Skin epidermis (tissue), 12 donors: ENCODE measurements around the gene IMMP2L.

Experiments
- H3K27ac ChIP-seq, 21 experiments: fragments of 200-600 bp; sonication (generic) in 11 of 21; one replicate each; pipeline ENCODE4 v1.5.0; 2020; ENCODE audit warnings: mild to moderate bottlenecking in 3 of 21, inconsistent platforms in 2 of 21, moderate library complexity in 2 of 21
- H3K4me3 ChIP-seq, 7 experiments: fragments of 200-600 bp; sonication (generic) in 2 of 7; one replicate each; pipeline ENCODE4 v1.5.0; 2020; ENCODE audit warnings: inconsistent platforms in 2 of 7, mild to moderate bottlenecking in 2 of 7, moderate library complexity in 1 of 7

Gene IMMP2L

GRCh38 chr7:111140091-111140865, 422.0 kb downstream of the IMMP2L start:
- Histone ChIP-seq H3K27ac (no peak overlapping the region), H3K4me3 (no peak overlapping the region)

- Histone ChIP-seq H3K27ac (peak overlapping the region in 10 of 21 experiments; percentile 4 to 81 (median 64)), H3K4me3 (no peak overlapping the region)
These were observed 423.7 kb downstream of the IMMP2L start for GRCh38 chr7:111138586-111138985.

GRCh38 chr7:111138193-111138569, 424.1 kb downstream of the IMMP2L start:
- H3K4me3 ChIP-seq, result no peak overlapping the region
- peak overlapping the region in 13 of 21 experiments; percentile 4 to 81 (median 64) for H3K27ac ChIP-seq

- Histone ChIP-seq H3K4me3 (no peak overlapping the region), H3K27ac (peak overlapping the region in 15 of 21 experiments; percentile 4 to 81 (median 63))
These were observed 424.7 kb downstream of the IMMP2L start for GRCh38 chr7:111137296-111138192.

- no peak overlapping the region for H3K4me3 ChIP-seq
- no peak overlapping the region for H3K27ac ChIP-seq
These were observed 429.5 kb downstream of the IMMP2L start for GRCh38 chr7:111132833-111133232.

GRCh38 chr7:111129435-111129834, 432.9 kb downstream of the IMMP2L start:
- Histone ChIP-seq H3K4me3 (no peak overlapping the region), H3K27ac (no peak overlapping the region)

- Histone ChIP-seq H3K4me3 (no peak overlapping the region), H3K27ac (no peak overlapping the region)
These were observed 435.3 kb downstream of the IMMP2L start for GRCh38 chr7:111126987-111127386.

GRCh38 chr7:111115966-111116365, 446.3 kb downstream of the IMMP2L start:
- no peak overlapping the region for H3K4me3 ChIP-seq
- no peak overlapping the region for H3K27ac ChIP-seq

GRCh38 chr7:111113263-111114017, 448.9 kb downstream of the IMMP2L start:
- no peak overlapping the region for H3K27ac ChIP-seq
- no peak overlapping the region for H3K4me3 ChIP-seq

GRCh38 chr7:111112439-111112838, 449.9 kb downstream of the IMMP2L start:
- no peak overlapping the region for H3K4me3 ChIP-seq
- no peak overlapping the region for H3K27ac ChIP-seq

GRCh38 chr7:111108496-111108895, 453.8 kb downstream of the IMMP2L start:
- Histone ChIP-seq H3K4me3 (no peak overlapping the region), H3K27ac (no peak overlapping the region)

- no peak overlapping the region for H3K27ac ChIP-seq
- no peak overlapping the region for H3K4me3 ChIP-seq
These were observed 454.3 kb downstream of the IMMP2L start for GRCh38 chr7:111108000-111108399.

GRCh38 chr7:111107579-111107978, 454.7 kb downstream of the IMMP2L start:
- Histone ChIP-seq H3K27ac (no peak overlapping the region), H3K4me3 (no peak overlapping the region)

GRCh38 chr7:111105269-111105668, 457.0 kb downstream of the IMMP2L start:
- H3K4me3 ChIP-seq, result no peak overlapping the region
- H3K27ac ChIP-seq, result no peak overlapping the region

GRCh38 chr7:111104710-111105109, 457.6 kb downstream of the IMMP2L start:
- Histone ChIP-seq H3K4me3 (no peak overlapping the region), H3K27ac (no peak overlapping the region)

GRCh38 chr7:111103678-111104274, 458.5 kb downstream of the IMMP2L start:
- H3K27ac ChIP-seq, result peak overlapping the region in 1 of 21 experiments; percentile 11
- no peak overlapping the region for H3K4me3 ChIP-seq

GRCh38 chr7:111103136-111103535, 459.2 kb downstream of the IMMP2L start:
- H3K4me3 ChIP-seq, result no peak overlapping the region
- H3K27ac ChIP-seq, result peak overlapping the region in 1 of 21 experiments; percentile 11

GRCh38 chr7:111101856-111102646, 460.2 kb downstream of the IMMP2L start:
- Histone ChIP-seq H3K27ac (no peak overlapping the region), H3K4me3 (no peak overlapping the region)

- H3K4me3 ChIP-seq, result no peak overlapping the region
These were observed 463.4 kb downstream of the IMMP2L start for GRCh38 chr7:111098926-111099250.

More at GRCh38 chr7:111098926-111099250, 463.4 kb downstream of the IMMP2L start:
- H3K27ac ChIP-seq, result no peak overlapping the region
